GM12874 (cell line): ENCODE data around the gene METTL1.

Experiments
- TF ChIP-seq, protein P1 (sequence below): IDR thresholded peaks from 2 replicates; pipeline ENCODE4 v1.5.1; 2011; ENCODE audit warnings: low read depth, mild to moderate bottlenecking, control low read depth, low read length, moderate library complexity; ENCODE audit not compliant: insufficient read depth

METTL1 gene

DNA sequence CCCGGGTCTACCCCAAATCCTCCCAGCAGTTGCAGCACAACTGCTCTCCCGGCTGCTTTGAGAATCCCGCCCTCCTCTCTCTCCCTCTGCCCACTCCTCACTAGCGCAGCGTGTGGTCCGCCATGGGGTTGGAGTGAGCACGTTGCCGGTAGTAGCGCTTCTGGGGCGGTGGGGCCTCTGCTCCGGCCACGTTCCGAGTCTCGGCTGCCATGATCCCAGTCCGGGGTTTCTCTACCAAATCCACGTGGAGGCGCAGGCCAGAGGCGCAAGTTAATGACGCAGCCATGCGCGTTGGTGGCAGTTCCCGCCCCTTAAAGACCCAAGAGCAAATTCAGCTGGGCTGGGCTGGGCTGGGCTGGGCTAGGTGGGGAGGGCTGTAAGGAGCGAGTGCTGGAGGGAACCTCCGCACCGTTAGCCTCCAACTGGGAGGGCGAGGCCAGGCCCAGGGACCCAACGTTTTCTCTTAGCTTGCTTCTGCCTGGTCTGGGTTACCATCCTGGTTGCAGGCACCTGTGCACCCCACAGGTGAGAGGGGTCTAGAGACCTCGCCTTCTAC is at the start of gene METTL1:
Gene METTL1 (minus strand): TSS at position 233 of the 556 bp plus-strand sequence. CDS start 22 bp downstream, at position 211.
- TF ChIP-seq, protein P1, sequence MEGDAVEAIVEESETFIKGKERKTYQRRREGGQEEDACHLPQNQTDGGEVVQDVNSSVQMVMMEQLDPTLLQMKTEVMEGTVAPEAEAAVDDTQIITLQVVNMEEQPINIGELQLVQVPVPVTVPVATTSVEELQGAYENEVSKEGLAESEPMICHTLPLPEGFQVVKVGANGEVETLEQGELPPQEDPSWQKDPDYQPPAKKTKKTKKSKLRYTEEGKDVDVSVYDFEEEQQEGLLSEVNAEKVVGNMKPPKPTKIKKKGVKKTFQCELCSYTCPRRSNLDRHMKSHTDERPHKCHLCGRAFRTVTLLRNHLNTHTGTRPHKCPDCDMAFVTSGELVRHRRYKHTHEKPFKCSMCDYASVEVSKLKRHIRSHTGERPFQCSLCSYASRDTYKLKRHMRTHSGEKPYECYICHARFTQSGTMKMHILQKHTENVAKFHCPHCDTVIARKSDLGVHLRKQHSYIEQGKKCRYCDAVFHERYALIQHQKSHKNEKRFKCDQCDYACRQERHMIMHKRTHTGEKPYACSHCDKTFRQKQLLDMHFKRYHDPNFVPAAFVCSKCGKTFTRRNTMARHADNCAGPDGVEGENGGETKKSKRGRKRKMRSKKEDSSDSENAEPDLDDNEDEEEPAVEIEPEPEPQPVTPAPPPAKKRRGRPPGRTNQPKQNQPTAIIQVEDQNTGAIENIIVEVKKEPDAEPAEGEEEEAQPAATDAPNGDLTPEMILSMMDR: no peak

DNA sequence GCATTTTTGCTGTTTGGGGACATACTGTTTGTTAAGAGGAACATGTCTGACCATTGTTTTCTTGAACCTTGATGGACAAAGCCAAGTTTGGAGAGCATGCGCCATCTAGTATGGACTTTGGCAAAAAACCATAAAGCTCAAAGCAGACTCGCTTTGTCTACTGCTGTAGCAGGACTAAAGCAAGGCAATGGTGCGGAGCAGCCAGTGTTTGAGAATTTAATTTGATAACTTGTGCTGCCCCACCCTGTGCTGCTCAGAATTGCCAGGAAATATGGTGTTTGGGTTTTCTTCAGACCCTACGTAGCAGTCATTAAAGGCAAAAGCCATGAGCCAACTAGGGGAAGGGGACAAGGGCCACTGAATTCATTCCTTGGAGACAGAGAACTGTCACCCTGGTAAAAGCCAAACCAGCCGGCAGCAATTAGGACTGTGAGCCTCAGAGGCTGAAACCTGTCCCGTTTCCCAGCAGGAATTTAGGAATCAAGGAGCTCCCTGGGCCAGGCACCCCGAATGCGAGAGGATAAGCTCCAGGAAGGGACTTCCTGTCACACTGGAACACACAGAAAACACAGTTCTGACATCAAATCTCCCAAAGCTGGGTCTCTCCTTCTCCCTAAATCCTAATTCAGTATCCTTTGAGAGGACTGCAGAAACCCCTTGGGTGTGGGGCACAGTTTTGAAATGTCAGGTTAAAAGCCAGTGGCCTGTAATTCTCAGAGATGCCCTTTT is 45.5 kb upstream of the METTL1 start:
- TF ChIP-seq, protein P1: no peak

DNA sequence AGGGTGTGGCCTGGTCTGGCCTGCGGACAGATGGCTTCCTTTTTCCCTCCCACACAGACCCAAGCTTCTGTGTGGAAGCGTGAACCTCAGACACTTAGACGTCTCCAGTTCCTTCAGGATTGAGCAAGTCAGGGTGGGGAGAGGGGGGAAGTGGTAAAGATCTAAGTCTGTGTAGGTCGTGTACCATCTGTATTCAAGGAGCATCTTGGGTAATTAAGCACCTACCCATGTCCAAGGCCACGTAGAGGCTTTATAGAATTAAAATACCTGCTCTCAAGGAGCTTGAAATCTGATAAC is 44.9 kb upstream of the METTL1 start:
- TF ChIP-seq, protein P1: no peak

DNA sequence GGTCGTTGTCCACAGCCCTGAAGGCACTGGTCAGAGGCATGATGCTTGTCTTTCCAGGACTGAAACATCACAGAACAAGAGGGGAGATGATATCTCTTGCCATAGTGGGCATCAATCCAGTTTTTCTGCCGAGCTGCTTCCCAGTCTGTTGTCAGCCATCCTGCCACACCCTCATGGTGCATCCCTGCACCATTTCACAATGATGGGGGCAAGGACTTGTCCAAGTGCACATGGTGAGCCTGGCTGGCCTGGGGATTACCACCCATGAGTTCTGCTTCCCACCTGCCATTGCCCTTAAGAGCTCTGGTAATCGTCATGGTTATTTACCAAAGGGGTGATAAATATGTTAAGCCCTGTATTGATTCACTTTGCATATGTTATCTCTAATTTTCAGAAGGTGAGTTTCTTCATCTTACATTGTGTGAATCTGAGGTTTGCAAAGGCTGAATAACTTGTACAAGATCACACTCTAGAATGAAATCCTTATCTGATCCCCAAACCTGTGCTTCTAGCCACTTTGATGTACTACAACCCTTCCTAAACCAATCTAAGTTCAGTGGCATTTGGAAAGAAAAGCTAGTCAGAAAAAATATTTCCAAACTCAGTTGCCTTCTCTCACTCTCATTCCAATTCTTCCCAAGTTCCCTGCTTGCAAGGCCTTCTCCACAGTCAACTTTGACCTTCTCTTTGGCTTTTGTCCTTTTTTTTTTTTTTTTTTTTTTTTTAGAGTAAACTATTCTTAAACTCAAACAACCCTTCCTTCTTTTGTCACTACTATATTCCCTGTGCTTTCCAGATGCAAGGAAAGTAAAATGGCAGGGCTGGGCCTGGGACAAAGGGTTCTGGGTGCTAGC is 44.3 kb upstream of the METTL1 start:
- TF ChIP-seq, protein P1: no peak

GRCh38 chr12:57815177-57816000 is 43.5 kb upstream of the METTL1 start:
- TF ChIP-seq, protein P1: no peak

DNA sequence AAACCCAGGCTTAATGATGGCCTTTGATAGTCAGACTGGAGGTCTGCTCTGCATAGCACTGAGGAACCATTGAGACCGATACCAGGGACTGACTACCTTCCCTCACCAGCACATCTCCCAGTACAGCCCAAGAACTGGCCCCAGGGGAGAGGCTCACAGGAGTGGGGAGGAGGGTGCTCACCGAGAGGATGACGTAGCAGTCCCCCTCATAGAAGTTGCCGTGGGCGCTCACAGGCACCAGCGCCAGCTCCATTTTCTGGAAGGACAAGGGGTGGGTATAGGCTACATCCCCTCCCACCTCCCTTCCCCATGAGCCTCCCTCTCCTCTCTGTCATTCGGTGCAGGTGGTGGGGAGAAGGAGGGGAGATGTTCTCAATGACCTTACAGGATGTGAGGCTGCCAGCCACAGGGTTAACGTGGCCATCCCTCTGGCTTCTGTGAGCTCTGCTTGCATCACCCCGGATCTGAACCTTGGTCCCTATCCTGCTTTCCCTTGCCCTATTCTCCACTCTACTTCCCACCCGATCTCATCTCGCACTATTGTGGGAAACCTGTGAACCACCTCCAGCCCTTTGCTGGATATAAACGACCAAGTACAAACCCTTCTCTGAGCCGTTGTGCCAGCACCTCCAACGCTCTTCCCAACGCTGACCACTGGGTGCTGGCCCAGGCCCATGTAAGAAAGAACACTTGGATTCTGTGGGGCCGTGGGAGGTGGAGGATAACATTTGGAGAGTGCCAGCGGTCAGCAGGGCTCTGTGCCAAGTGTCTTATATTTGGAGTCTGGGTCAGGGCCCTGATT is 42.3 kb upstream of the METTL1 start:
- TF ChIP-seq, protein P1: no peak
